Measurements from ENCODE around the gene NAT8L.

The NAT8L gene

GRCh38 chr4:2064276-2064991 lies 5.3 kb downstream of the NAT8L start:
- no peak overlapping the region for H2BK12ac ChIP-seq (ENCODE audit: low read length in 2 of 2)
- no peaks in the 10 kb centered on the region for H3K36me3 ChIP-seq (ENCODE audit: control insufficient read depth in 1 of 2, insufficient read depth in 2 of 2, low read depth in 1 of 2, low read length in 2 of 2)
- H3K9ac ChIP-seq (ENCODE audit: low read length), result no peak overlapping the region
- H3K4me3 ChIP-seq (ENCODE audit: insufficient read depth in 1 of 2, low read depth in 1 of 2, low read length in 2 of 2), result no peak overlapping the region
- H3K79me1 ChIP-seq (replicated peaks; ENCODE audit: low read length, poor library complexity, severe bottlenecking), result no peaks in the 10 kb centered on the region
- H2BK5ac ChIP-seq (ENCODE audit: low read depth, low read length, poor library complexity, severe bottlenecking), result no peak overlapping the region
- peaks cover 17% of the 10 kb centered on the region for H3K4me1 ChIP-seq (ENCODE audit: control insufficient read depth, insufficient read depth, low read depth, low read length)
- H2BK120ac ChIP-seq (ENCODE audit: low read depth, low read length), result no peak overlapping the region
- peaks cover 17 to 56% of the 10 kb centered on the region in 2 experiments for H3K27me3 ChIP-seq (ENCODE audit: control insufficient read depth in 1 of 2, insufficient read depth in 1 of 2, low read length in 2 of 2)
- no peak overlapping the region for H3K23ac ChIP-seq (ENCODE audit: low read length in 2 of 2)
- no peaks in the 10 kb centered on the region for H3K9me3 ChIP-seq (ENCODE audit: control insufficient read depth, low read length)
- H3K18ac ChIP-seq (ENCODE audit: low read depth in 1 of 2, low read length in 2 of 2), result no peak overlapping the region
- no peak overlapping the region for H2BK15ac ChIP-seq (ENCODE audit: low read depth, poor library complexity, severe bottlenecking)
- no peak overlapping the region for H3K4me2 ChIP-seq (ENCODE audit: low read length, poor library complexity, severe bottlenecking)
- H4K91ac ChIP-seq (ENCODE audit: low read length), result no peak overlapping the region
- no peak overlapping the region for H3K27ac ChIP-seq (ENCODE audit: low read length, poor library complexity, severe bottlenecking)
- DNase-seq, result no peak
- H3K14ac ChIP-seq (ENCODE audit: low read length in 2 of 2), result no peak overlapping the region
- WGBS, result 88% methylated on average over 38 of the region's 40 CpGs
- H2AFZ ChIP-seq (ENCODE audit: low read depth, low read length), result no peak overlapping the region
- H3K4ac ChIP-seq (ENCODE audit: low read depth in 1 of 2, low read length in 2 of 2), result no peak overlapping the region
- no peak overlapping the region for H4K8ac ChIP-seq (ENCODE audit: low read length)
- no peak overlapping the region for H2AK5ac ChIP-seq (ENCODE audit: low read length, severe bottlenecking)

GRCh38 chr4:2065106-2065930 lies 6.2 kb downstream of the NAT8L start:
- Histone ChIP-seq H3K79me1 (replicated peaks; ENCODE audit: low read length, poor library complexity, severe bottlenecking) (no peaks in the 10 kb centered on the region), H3K4me1 (ENCODE audit: control insufficient read depth, insufficient read depth, low read depth, low read length) (peaks cover 10% of the 10 kb centered on the region), H2BK120ac (ENCODE audit: low read depth, low read length) (no peak overlapping the region), H2BK5ac (ENCODE audit: low read depth, low read length, poor library complexity, severe bottlenecking) (no peak overlapping the region), H2BK12ac (ENCODE audit: low read length in 2 of 2) (no peak overlapping the region), H3K36me3 (ENCODE audit: control insufficient read depth in 1 of 2, insufficient read depth in 2 of 2, low read depth in 1 of 2, low read length in 2 of 2) (no peaks in the 10 kb centered on the region), H2BK15ac (ENCODE audit: low read depth, poor library complexity, severe bottlenecking) (no peak overlapping the region), H2AK5ac (ENCODE audit: low read length, severe bottlenecking) (no peak overlapping the region), H3K23ac (ENCODE audit: low read length in 2 of 2) (no peak overlapping the region), H3K9ac (ENCODE audit: low read length) (no peak overlapping the region), H3K27me3 (ENCODE audit: control insufficient read depth in 1 of 2, insufficient read depth in 1 of 2, low read length in 2 of 2) (peaks cover 15 to 56% of the 10 kb centered on the region in 2 experiments), H3K4me3 (ENCODE audit: insufficient read depth in 1 of 2, low read depth in 1 of 2, low read length in 2 of 2) (no peak overlapping the region), H3K4ac (ENCODE audit: low read depth in 1 of 2, low read length in 2 of 2) (no peak overlapping the region), H3K18ac (ENCODE audit: low read depth in 1 of 2, low read length in 2 of 2) (no peak overlapping the region), H4K91ac (ENCODE audit: low read length) (no peak overlapping the region), H4K8ac (ENCODE audit: low read length) (no peak overlapping the region), H3K14ac (ENCODE audit: low read length in 2 of 2) (no peak overlapping the region), H3K9me3 (ENCODE audit: control insufficient read depth, low read length) (no peaks in the 10 kb centered on the region), H2AFZ (ENCODE audit: low read depth, low read length) (no peak overlapping the region), H3K27ac (ENCODE audit: low read length, poor library complexity, severe bottlenecking) (no peak overlapping the region), H3K4me2 (ENCODE audit: low read length, poor library complexity, severe bottlenecking) (no peak overlapping the region)
- WGBS, result 84% methylated on average over 20 of the region's 24 CpGs
- DNase-seq, result no peak

- H3K4ac ChIP-seq (ENCODE audit: low read depth in 1 of 2, low read length in 2 of 2), result no peak overlapping the region
- no peak overlapping the region for H2BK12ac ChIP-seq (ENCODE audit: low read length in 2 of 2)
- no peak overlapping the region for H4K91ac ChIP-seq (ENCODE audit: low read length)
- no peak overlapping the region for H2BK5ac ChIP-seq (ENCODE audit: low read depth, low read length, poor library complexity, severe bottlenecking)
- no peak overlapping the region for H3K18ac ChIP-seq (ENCODE audit: low read depth in 1 of 2, low read length in 2 of 2)
- no peak for DNase-seq
- H3K23ac ChIP-seq (ENCODE audit: low read length in 2 of 2), result no peak overlapping the region
- no peak overlapping the region for H3K4me3 ChIP-seq (ENCODE audit: insufficient read depth in 1 of 2, low read depth in 1 of 2, low read length in 2 of 2)
- H3K79me1 ChIP-seq (replicated peaks; ENCODE audit: low read length, poor library complexity, severe bottlenecking), result no peaks in the 10 kb centered on the region
- H3K4me2 ChIP-seq (ENCODE audit: low read length, poor library complexity, severe bottlenecking), result no peak overlapping the region
- no peak overlapping the region for H3K27ac ChIP-seq (ENCODE audit: low read length, poor library complexity, severe bottlenecking)
- no peaks in the 10 kb centered on the region for H3K9me3 ChIP-seq (ENCODE audit: control insufficient read depth, low read length)
- 92% methylated on average over 15 of the region's 15 CpGs for WGBS
- H2BK15ac ChIP-seq (ENCODE audit: low read depth, poor library complexity, severe bottlenecking), result no peak overlapping the region
- H2AFZ ChIP-seq (ENCODE audit: low read depth, low read length), result no peak overlapping the region
- H3K27me3 ChIP-seq (ENCODE audit: control insufficient read depth in 1 of 2, insufficient read depth in 1 of 2, low read length in 2 of 2), result peaks cover 11 to 61% of the 10 kb centered on the region in 2 experiments
- H3K36me3 ChIP-seq (ENCODE audit: control insufficient read depth in 1 of 2, insufficient read depth in 2 of 2, low read depth in 1 of 2, low read length in 2 of 2), result no peaks in the 10 kb centered on the region
- no peak overlapping the region for H3K9ac ChIP-seq (ENCODE audit: low read length)
- H3K14ac ChIP-seq (ENCODE audit: low read length in 2 of 2), result no peak overlapping the region
- no peak overlapping the region for H4K8ac ChIP-seq (ENCODE audit: low read length)
- peaks cover 10% of the 10 kb centered on the region for H3K4me1 ChIP-seq (ENCODE audit: control insufficient read depth, insufficient read depth, low read depth, low read length)
- H2BK120ac ChIP-seq (ENCODE audit: low read depth, low read length), result no peak overlapping the region
- no peak overlapping the region for H2AK5ac ChIP-seq (ENCODE audit: low read length, severe bottlenecking)
These were observed 7.0 kb downstream of the NAT8L start for GRCh38 chr4:2066011-2066551.
